ENCODE measurements around the gene TMEM151B. TPM values are rescaled to one million over a fixed set of nuclear protein-coding genes. Genes with fewer than 3 reads are reported as not detected.

The TMEM151B gene
- total RNA-seq, 1 experiment from 2014 or later: not detected

GRCh38 chr6:44225579-44226325, 44.5 kb upstream of the TMEM151B start:
- no peaks in the 10 kb centered on the region for H3K27me3 ChIP-seq (ENCODE audit: low read length)
- DNase-seq: no peak
- H3K36me3 ChIP-seq (ENCODE audit: low read depth, low read length): peaks cover 5% of the 10 kb centered on the region; the same call in 1 of the 2 replicates
- H4K20me1 ChIP-seq (ENCODE audit: low read length): peaks cover 5% of the 10 kb centered on the region; the same call in 1 of the 2 replicates
- no peak overlapping the region for H2AFZ ChIP-seq (ENCODE audit: low read length)
- BruUV-seq (replicated peaks): no TSS peak
- H3K9me3 ChIP-seq (ENCODE audit: low read length): no peaks in the 10 kb centered on the region
- intact Hi-C loops (cut with micrococcal nuclease): no loop called here
- H3K4me1 ChIP-seq (ENCODE audit: insufficient read depth, low read length): peaks cover 19% of the 10 kb centered on the region
- TF ChIP-seq EZH2phosphoT487 (IDR thresholded peaks at IDR 0.05; ENCODE audit: borderline replicate concordance, low read length) (no peak), CTCF (conservative IDR thresholded peaks at IDR 0.05; ENCODE audit: low read depth, low read length) (no peak), EZH2 (IDR thresholded peaks at IDR 0.05; ENCODE audit: low read length, unreplicated experiment) (no peak)
- no peaks in the 10 kb centered on the region for H3K9me2 ChIP-seq (replicated peaks; ENCODE audit: low read length)
- ChIA-PET CTCF (interaction anchor here (1.5 kb wide), 1 partner anchor 8 kb away, joined by 5 read pairs; no protein-coding TSS in a partner anchor), POLR2A (ENCODE audit: unreplicated experiment) (no interaction called here)
- peaks cover 4% of the 10 kb centered on the region for H3F3A ChIP-seq (ENCODE audit: low read length, unreplicated experiment)
- H3K27ac ChIP-seq (ENCODE audit: low read length): no peak overlapping the region
- no peak for ATAC-seq
- no peak overlapping the region for H3K4me3 ChIP-seq (ENCODE audit: low read length)
- peaks cover 32% of the 10 kb centered on the region for H3K79me2 ChIP-seq (ENCODE audit: low read length)
- no peak overlapping the region for H3K4me2 ChIP-seq (ENCODE audit: low read length)
- no peak overlapping the region for H3K9ac ChIP-seq (ENCODE audit: low read length)

- Histone ChIP-seq H3K4me1 (ENCODE audit: insufficient read depth, low read length) (peaks cover 14% of the 10 kb centered on the region), H3K4me3 (ENCODE audit: low read length) (no peak overlapping the region), H3K36me3 (ENCODE audit: low read depth, low read length) (peaks cover 5% of the 10 kb centered on the region; the same call in 1 of the 2 replicates), H3K27ac (ENCODE audit: low read length) (no peak overlapping the region), H4K20me1 (ENCODE audit: low read length) (peaks cover 5% of the 10 kb centered on the region; the same call in 1 of the 2 replicates), H3K9ac (ENCODE audit: low read length) (no peak overlapping the region), H3K9me3 (ENCODE audit: low read length) (no peaks in the 10 kb centered on the region), H3K4me2 (ENCODE audit: low read length) (no peak overlapping the region), H3K27me3 (ENCODE audit: low read length) (no peaks in the 10 kb centered on the region), H3F3A (ENCODE audit: low read length, unreplicated experiment) (no peaks in the 10 kb centered on the region), H2AFZ (ENCODE audit: low read length) (no peak overlapping the region), H3K79me2 (ENCODE audit: low read length) (peaks cover 32% of the 10 kb centered on the region), H3K9me2 (replicated peaks; ENCODE audit: low read length) (no peaks in the 10 kb centered on the region)
- ChIA-PET CTCF (no interaction called here), POLR2A (ENCODE audit: unreplicated experiment) (no interaction called here)
- ATAC-seq (no peak), DNase-seq (no peak)
- no TSS peak for BruUV-seq (replicated peaks)
- intact Hi-C loops (cut with micrococcal nuclease): no loop called here
- TF ChIP-seq EZH2phosphoT487 (IDR thresholded peaks at IDR 0.05; ENCODE audit: borderline replicate concordance, low read length) (no peak), EZH2 (IDR thresholded peaks at IDR 0.05; ENCODE audit: low read length, unreplicated experiment) (no peak), CTCF (conservative IDR thresholded peaks at IDR 0.05; ENCODE audit: low read depth, low read length) (no peak)
Measured at GRCh38 chr6:44226368-44227147, 43.7 kb upstream of the TMEM151B start.

Measured in PC-3 (cell line).